Astrocyte of the cerebellum (primary cell): ENCODE data around the gene CHD9NB.

Experiments used
- DNase-seq: peaks from one replicate; pipeline ENCODE4 v3.0.0-alpha.2; 2011; ENCODE audit warnings: low read depth
- H3K4me3 ChIP-seq: 2 replicates; pipeline ENCODE4 v1.5.1; 2011; ENCODE audit warnings: mild to moderate bottlenecking, low read depth, low read length, moderate library complexity
- in situ Hi-C: cut with HindIII; loops from 2 replicates; pipeline ENCODE4 v1.10.0; 2017; ENCODE audit warnings: low sequenced_read_pairs
- TF ChIP-seq, protein P1 (sequence below): IDR thresholded peaks from 2 replicates; pipeline ENCODE4 v1.5.1; 2012; ENCODE audit warnings: low read length, low read depth, moderate library complexity, mild to moderate bottlenecking; ENCODE audit errors: missing control alignments

Gene CHD9NB

DNA sequence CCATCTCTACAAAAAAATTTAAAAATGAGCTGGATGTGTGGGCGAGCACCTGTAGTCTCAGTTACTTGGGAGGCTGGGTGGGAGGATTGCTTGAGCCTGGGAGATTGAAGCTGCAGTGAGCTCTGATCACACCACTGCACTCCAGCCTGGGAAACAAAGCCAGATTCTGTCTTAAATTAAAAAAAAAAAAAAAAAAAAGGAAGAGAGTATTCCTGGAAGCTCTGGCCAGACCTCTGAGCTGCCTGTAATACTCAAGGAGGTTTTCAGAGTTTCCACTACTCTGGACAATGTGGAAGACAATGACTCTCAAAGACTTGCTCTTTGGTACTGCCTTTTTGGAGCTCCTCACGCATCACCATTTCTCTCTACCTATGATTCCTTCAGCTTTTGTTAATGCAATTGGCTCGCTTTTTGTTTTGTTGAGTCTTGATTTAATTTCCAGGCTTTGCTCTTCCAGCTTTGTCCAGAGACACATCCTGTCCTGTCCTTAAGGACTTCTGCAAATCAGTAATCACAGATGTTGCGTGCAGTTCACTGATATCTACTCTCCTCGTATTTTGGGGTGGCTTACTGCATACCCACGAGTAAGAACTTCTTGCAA, 12.9 kb upstream of the CHD9NB start:
- DNase-seq, result no peak
- TF ChIP-seq, protein P1, sequence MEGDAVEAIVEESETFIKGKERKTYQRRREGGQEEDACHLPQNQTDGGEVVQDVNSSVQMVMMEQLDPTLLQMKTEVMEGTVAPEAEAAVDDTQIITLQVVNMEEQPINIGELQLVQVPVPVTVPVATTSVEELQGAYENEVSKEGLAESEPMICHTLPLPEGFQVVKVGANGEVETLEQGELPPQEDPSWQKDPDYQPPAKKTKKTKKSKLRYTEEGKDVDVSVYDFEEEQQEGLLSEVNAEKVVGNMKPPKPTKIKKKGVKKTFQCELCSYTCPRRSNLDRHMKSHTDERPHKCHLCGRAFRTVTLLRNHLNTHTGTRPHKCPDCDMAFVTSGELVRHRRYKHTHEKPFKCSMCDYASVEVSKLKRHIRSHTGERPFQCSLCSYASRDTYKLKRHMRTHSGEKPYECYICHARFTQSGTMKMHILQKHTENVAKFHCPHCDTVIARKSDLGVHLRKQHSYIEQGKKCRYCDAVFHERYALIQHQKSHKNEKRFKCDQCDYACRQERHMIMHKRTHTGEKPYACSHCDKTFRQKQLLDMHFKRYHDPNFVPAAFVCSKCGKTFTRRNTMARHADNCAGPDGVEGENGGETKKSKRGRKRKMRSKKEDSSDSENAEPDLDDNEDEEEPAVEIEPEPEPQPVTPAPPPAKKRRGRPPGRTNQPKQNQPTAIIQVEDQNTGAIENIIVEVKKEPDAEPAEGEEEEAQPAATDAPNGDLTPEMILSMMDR, result no peak
- in situ Hi-C loops, result no loop called here
- H3K4me3 ChIP-seq, result no peak overlapping the region

DNA sequence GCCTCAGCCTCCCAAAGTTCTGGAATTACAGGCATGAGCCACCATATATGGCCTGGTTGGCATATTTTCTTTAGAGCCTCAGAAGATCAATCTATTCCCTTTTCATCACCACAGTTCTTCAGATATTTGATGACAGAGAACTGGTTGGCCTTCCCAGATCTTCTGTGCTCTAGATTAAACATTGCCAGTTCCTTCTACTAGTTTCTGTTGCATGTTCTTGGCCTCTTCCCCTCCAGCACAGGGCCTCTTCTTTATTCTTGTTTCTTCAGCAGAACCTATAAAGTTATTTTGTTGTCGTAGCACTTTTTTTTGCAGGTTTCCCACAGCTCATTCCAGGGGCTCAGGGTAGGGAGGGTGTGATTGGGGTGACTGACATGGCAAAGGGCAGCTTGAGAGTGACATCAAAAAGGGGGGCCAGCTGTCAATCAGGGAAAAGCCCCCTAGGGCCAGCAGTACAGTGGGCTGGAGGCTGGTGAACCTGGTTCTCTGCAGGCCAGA, 11.4 kb upstream of the CHD9NB start:
- in situ Hi-C loops, result no loop called here
- TF ChIP-seq, protein P1, result no peak
- DNase-seq, result no peak
- no peak overlapping the region for H3K4me3 ChIP-seq

DNA sequence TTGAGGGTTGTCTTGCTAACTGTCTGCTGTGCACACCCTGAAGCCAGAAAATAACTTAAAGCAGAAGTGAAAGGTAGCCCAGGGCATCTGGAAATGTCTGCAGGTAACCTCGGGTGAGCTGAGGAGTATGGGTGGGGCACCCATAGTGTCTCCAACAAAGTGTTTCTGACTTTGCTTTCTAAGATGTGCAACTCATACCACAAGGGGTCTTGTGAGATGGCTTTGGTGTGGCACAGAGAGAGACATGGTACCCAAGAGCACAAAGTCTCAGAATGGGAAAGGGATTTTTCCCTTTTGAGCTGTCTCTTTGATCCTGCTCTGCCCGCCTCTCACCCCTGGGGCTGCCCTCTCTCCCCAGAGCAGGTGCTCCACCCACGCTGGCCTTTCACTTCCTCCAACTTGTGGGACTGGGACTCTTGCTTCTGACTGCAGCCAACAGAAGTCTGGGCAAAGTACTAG, 9.0 kb upstream of the CHD9NB start:
- DNase-seq, result no peak
- H3K4me3 ChIP-seq, result no peak overlapping the region
- TF ChIP-seq, protein P1, result no peak
- in situ Hi-C loops, result no loop called here

DNA sequence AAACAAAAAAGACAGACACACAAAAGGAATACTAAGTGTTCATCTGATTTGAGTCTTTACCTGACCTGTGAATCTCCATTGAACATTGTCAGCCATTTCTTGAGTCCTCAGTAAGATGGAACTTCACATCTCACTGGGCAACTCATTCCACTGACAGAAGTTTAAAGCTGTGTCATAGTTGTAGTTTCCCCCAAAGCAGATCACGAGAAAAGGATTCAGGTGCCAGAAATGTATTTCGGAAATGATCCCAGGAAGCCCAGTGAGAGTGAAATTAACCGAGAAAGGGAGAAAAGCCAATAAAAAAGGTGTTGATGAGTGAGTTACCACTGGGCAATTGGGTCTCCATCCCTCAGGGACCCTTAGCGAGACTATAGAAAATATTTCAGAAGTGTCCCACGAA, 8.6 kb upstream of the CHD9NB start:
- DNase-seq, result no peak
- no peak overlapping the region for H3K4me3 ChIP-seq
- TF ChIP-seq, protein P1, result no peak
- in situ Hi-C loops, result no loop called here

DNA sequence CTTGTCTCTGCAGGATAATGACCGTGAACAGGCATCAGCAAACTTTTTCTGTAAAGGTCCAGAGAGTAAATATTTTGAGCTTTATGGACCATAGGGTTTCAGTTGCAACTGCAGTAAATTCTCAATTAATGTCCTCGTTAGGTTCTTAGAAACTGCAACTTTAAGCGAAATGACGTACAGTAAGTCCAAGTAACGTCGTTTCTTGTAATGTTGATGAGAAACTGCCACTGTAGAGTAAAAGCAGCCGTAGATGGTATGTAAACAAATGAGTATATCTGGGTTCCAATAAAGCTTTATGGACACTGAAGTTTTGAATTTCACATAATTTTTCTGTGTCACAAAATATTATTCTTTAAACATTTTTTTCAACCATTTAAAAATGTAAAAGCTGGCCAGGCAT, 7.0 kb upstream of the CHD9NB start:
- DNase-seq, result no peak
- in situ Hi-C loops, result no loop called here
- TF ChIP-seq, protein P1, result no peak
- H3K4me3 ChIP-seq, result no peak overlapping the region

DNA sequence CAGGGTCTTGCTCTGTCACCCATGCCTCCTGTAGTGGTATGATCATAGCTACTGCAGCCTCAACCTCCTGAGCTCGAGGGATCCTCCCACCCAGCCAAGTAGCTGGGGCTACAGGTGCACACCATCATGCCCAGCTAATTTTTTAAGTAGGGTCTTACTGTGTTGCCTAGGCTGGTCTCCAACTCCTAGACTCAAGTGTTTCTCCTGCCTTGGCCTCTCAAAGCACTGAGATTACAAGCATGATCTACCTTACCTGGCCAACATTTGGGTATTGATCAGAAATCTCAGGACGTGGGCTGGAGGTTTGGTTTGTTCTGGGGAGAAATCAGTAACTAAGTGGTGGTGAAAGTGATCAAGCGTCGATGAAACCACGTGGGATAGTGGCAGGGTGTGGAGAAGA, 6.2 kb upstream of the CHD9NB start:
- in situ Hi-C loops, result no loop called here
- H3K4me3 ChIP-seq, result no peak overlapping the region
- DNase-seq, result no peak
- TF ChIP-seq, protein P1, result no peak
